Peyer's patch (tissue), 4 donors: ENCODE results near the gene ARHGEF7. TPM values are rescaled to one million over a fixed set of nuclear protein-coding genes. Genes with fewer than 3 reads are reported as not detected.

Experiments used
- DNase-seq, 3 donors: peaks; one replicate each; pipeline ENCODE4 v3.0.0-alpha.2; 2017 to 2019
- H3K27ac ChIP-seq, 4 donors: fragments of 200-600 bp; sonication (generic); one replicate each; pipeline ENCODE4 v1.5.1; 2016 to 2019
- H3K27me3 ChIP-seq, 2 donors: fragments of 200-600 bp; sonication (generic); one replicate each; pipeline ENCODE4 v1.5.1; 2019
- H3K36me3 ChIP-seq, 3 donors: fragments of 200-600 bp; sonication (generic); one replicate each; pipeline ENCODE4 v1.5.1; 2016 to 2019
- H3K4me1 ChIP-seq, 4 donors: fragments of 200-600 bp; sonication (generic); one replicate each; pipeline ENCODE4 v1.5.1; 2016 to 2019
- H3K4me3 ChIP-seq, 4 donors: fragments of 200-600 bp; sonication (generic); 1 replicate in 3 of 4; 2 replicates in 1 of 4; pipeline ENCODE4 v1.5.1; 2016 to 2019; ENCODE audit warnings: mild to moderate bottlenecking in 1 of 4
- H3K9me3 ChIP-seq, 4 donors: fragments of 200-600 bp; sonication (generic); one replicate each; pipeline ENCODE4 v1.5.1; 2016 to 2019; ENCODE audit warnings: mild to moderate bottlenecking in 1 of 4
- POLR2A ChIP-seq, 2 donors: fragments of 450-650 bp; IDR thresholded peaks; one replicate each; pipeline ENCODE4 v1.5.1; 2017; ENCODE audit warnings: antibody characterized with exemption in 2 of 2, mild to moderate bottlenecking in 2 of 2, moderate library complexity in 2 of 2
- total RNA-seq, 4 donors: library from RNA; depleted of rRNA; stranded (reverse); fragments of >200 nt; gene quantifications; one replicate each; pipeline ENCODE4 v1.1.0, GENCODE V29; 2016
- TF ChIP-seq, protein P1 (sequence below), 6 experiments: fragments of 450-650 bp in 4 of 6; fragments of 200-600 bp in 2 of 6; sonication (generic) in 1 of 6; IDR thresholded peaks; one replicate each; pipeline ENCODE4 v1.5.1; 2017 to 2019; ENCODE audit warnings: antibody characterized with exemption in 6 of 6, mild to moderate bottlenecking in 3 of 6, moderate library complexity in 1 of 6

Gene ARHGEF7
- total RNA-seq, 4 donors from 2014 or later, result 58.1 to 117 (median 95.5) TPM

DNA sequence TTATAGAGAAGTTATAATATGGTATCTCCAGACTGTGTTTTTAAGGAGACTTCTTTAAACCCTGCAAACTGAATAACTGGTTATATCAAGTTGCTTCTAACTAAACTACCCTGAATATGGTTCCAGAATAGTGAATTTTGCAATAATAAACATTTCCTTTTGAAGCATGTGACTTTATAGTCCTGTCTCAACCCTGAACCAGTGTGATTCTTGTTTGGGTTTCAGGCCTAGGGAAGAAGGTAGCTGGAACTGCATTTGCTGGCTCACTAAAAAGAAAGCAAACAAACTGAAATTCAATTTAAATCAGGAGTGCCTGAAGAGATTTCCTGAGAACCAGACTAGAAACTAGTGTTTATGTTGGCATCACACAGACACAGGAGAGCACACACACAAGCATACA is 4.9 kb downstream of the ARHGEF7 start:
- DNase-seq, result no peak
- Histone ChIP-seq H3K27me3 (peaks cover 0 to 6% of the 10 kb centered on the region in 2 donors), H3K4me1 (peaks cover 0 to 10% (median 3%) of the 10 kb centered on the region in 4 donors), H3K27ac (no peak overlapping the region), H3K4me3 (no peak overlapping the region), H3K36me3 (no peaks in the 10 kb centered on the region), H3K9me3 (no peaks in the 10 kb centered on the region)
- TF ChIP-seq, protein P1, sequence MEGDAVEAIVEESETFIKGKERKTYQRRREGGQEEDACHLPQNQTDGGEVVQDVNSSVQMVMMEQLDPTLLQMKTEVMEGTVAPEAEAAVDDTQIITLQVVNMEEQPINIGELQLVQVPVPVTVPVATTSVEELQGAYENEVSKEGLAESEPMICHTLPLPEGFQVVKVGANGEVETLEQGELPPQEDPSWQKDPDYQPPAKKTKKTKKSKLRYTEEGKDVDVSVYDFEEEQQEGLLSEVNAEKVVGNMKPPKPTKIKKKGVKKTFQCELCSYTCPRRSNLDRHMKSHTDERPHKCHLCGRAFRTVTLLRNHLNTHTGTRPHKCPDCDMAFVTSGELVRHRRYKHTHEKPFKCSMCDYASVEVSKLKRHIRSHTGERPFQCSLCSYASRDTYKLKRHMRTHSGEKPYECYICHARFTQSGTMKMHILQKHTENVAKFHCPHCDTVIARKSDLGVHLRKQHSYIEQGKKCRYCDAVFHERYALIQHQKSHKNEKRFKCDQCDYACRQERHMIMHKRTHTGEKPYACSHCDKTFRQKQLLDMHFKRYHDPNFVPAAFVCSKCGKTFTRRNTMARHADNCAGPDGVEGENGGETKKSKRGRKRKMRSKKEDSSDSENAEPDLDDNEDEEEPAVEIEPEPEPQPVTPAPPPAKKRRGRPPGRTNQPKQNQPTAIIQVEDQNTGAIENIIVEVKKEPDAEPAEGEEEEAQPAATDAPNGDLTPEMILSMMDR (IDR thresholded peaks at IDR 0.05), result no peak
- TF ChIP-seq POLR2A (IDR thresholded peaks at IDR 0.05), result no peak

DNA sequence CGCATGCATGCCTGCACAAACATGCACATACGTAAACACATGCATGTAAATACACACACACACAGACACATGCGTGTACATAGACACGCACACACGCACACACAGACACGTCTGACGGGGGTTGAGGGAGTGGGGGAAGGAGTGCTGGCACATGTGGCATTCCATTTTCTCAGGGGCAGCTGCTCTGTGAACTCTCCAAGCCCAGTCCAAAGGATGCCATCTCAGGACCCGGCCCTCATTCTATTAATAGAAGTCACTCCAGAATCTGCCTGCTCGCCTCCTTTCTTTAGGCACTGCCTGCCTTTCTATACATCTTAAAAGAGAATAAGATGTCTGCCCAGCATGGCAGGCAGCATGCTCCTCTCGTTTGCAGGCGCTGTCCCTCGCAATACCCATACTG is 5.3 kb downstream of the ARHGEF7 start:
- Histone ChIP-seq H3K27me3 (peaks cover 0 to 6% of the 10 kb centered on the region in 2 donors), H3K4me1 (peaks cover 0 to 9% (median 3%) of the 10 kb centered on the region in 4 donors), H3K27ac (no peak overlapping the region), H3K9me3 (no peaks in the 10 kb centered on the region), H3K36me3 (no peaks in the 10 kb centered on the region), H3K4me3 (no peak overlapping the region)
- TF ChIP-seq, protein P1 (IDR thresholded peaks at IDR 0.05), result no peak
- no peak for TF ChIP-seq POLR2A (IDR thresholded peaks at IDR 0.05)
- no peak for DNase-seq

GRCh38 chr13:111120913-111121312 is 5.8 kb downstream of the ARHGEF7 start:
- no peak for TF ChIP-seq POLR2A (IDR thresholded peaks at IDR 0.05)
- TF ChIP-seq, protein P1 (IDR thresholded peaks at IDR 0.05), result no peak
- DNase-seq, result no peak
- H3K27me3 ChIP-seq, result peaks cover 0 to 4% of the 10 kb centered on the region in 2 donors

DNA sequence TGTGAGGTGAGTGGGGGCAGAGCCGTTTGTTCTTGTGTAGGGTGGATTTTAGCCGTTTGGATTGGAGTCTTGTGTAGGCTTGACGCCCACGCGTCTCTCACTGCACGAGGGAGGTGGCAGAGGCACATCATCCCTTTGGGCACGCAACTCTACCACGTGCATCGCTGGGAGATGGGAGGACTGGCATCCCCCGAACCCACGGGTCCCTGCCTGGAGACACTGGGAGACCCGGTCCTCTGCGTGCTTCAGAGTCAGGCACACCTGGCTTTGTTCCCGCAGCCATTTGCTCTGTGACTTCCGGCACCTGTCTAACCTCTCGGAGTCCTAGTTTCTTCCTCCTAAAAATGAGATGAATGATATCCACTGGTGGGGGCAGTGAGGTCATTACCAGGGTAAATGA is 6.4 kb downstream of the ARHGEF7 start:
- DNase-seq, result no peak
- Histone ChIP-seq H3K4me1 (no peaks in the 10 kb centered on the region), H3K27me3 (no peaks in the 10 kb centered on the region), H3K27ac (no peak overlapping the region), H3K36me3 (no peaks in the 10 kb centered on the region), H3K9me3 (no peaks in the 10 kb centered on the region), H3K4me3 (no peak overlapping the region)
- TF ChIP-seq POLR2A (IDR thresholded peaks at IDR 0.05), result no peak
- TF ChIP-seq, protein P1 (IDR thresholded peaks at IDR 0.05), result no peak

More at GRCh38 chr13:111120913-111121312, 5.8 kb downstream of the ARHGEF7 start:
- no peaks in the 10 kb centered on the region for H3K36me3 ChIP-seq
- no peak overlapping the region for H3K4me3 ChIP-seq
- H3K4me1 ChIP-seq, result peaks cover 0 to 4% (median 2%) of the 10 kb centered on the region in 4 donors
- no peak overlapping the region for H3K27ac ChIP-seq
- H3K9me3 ChIP-seq, result no peaks in the 10 kb centered on the region

DNA sequence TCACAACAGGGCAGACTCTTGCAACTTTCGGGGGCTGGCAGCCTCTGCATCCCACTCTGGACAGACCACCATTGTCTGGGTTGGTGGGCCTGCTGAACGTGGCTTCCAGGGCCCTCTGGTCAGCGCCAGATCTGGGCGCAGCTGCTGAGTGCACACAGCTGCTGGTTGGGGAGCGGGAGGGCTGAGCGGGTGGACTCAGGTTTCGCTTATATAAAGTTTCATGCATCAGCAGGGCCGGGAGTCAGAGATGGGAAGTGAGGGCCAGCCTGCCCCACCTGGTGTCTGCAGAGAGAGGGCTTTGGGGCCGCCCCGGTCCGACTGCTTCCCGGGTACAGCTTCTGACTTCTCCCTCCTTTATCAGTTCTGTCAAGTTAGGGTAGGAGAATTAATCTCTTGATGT is 6.9 kb downstream of the ARHGEF7 start:
- no peak for TF ChIP-seq POLR2A (IDR thresholded peaks at IDR 0.05)
- TF ChIP-seq, protein P1 (IDR thresholded peaks at IDR 0.05), result no peak
- DNase-seq, result no peak
- no peak overlapping the region for H3K4me3 ChIP-seq
- no peaks in the 10 kb centered on the region for H3K4me1 ChIP-seq
- H3K27me3 ChIP-seq, result no peaks in the 10 kb centered on the region
- H3K9me3 ChIP-seq, result no peaks in the 10 kb centered on the region
- no peak overlapping the region for H3K27ac ChIP-seq
- H3K36me3 ChIP-seq, result no peaks in the 10 kb centered on the region

- Histone ChIP-seq H3K9me3 (no peaks in the 10 kb centered on the region), H3K27ac (no peak overlapping the region), H3K4me3 (no peak overlapping the region), H3K36me3 (no peaks in the 10 kb centered on the region), H3K27me3 (no peaks in the 10 kb centered on the region), H3K4me1 (no peaks in the 10 kb centered on the region)
- no peak for DNase-seq
- TF ChIP-seq, protein P1 (IDR thresholded peaks at IDR 0.05), result no peak
- no peak for TF ChIP-seq POLR2A (IDR thresholded peaks at IDR 0.05)
Observed at GRCh38 chr13:111122631-111123030, 7.5 kb downstream of the ARHGEF7 start.
